H1 (cell line): ENCODE data around the gene SMYD3. TPM values are rescaled to one million over a fixed set of nuclear protein-coding genes. Genes with fewer than 3 reads are reported as not detected.

ENCODE experiments used
- CTCF ChIA-PET: fragments of 300-600 bp; sonication (Branson Sonifier 250); formaldehyde crosslinking; loops from one replicate; lab custom pipeline; 2021; ENCODE audit not compliant: partially characterized antibody; lab: Charles Lee
- POLR2A ChIA-PET: fragments of 300-600 bp; sonication (Branson Sonifier 250); formaldehyde crosslinking; loops from one replicate; lab custom pipeline; 2021; ENCODE audit warnings: inconsistent platforms; ENCODE audit not compliant: partially characterized antibody; lab: Charles Lee
- DNase-seq, 2 experiments: peaks; one replicate each; pipeline versions ENCODE4 v3.0.0 to v3.0.0-alpha.2; 2010 to 2022; ENCODE audit warnings: low spot score in 2 of 2, low read depth in 1 of 2, mixed read lengths in 1 of 2
- FAIRE-seq: peaks from 2 replicates; lab custom pipeline; 2011; peaks lifted over from hg19 to GRCh38; lab: Jason Lieb, UNC
- H2AFZ ChIP-seq: 2 replicates; pipeline ENCODE4 v1.8.1; 2012; ENCODE audit warnings: low read length, inconsistent platforms
- H2AK5ac ChIP-seq: 2 replicates; pipeline ENCODE4 v1.6.1; 2013; ENCODE audit warnings: low read depth, low read length
- H2BK120ac ChIP-seq: replicated peaks from 2 replicates; pipeline ENCODE3; 2013; ENCODE audit warnings: low read depth, low read length, inconsistent platforms
- H2BK12ac ChIP-seq: 2 replicates; pipeline ENCODE4 v1.6.1; 2013; ENCODE audit warnings: low read depth, low read length
- H2BK15ac ChIP-seq: 2 replicates; pipeline ENCODE4 v1.6.1; 2013; ENCODE audit warnings: low read length
- H2BK20ac ChIP-seq: 2 replicates; pipeline ENCODE4 v1.6.1; 2013; ENCODE audit warnings: low read length
- H2BK5ac ChIP-seq: 2 replicates; pipeline ENCODE4 v1.6.1; 2013; ENCODE audit warnings: low read depth, low read length
- H3K14ac ChIP-seq: 2 replicates; pipeline ENCODE4 v1.6.1; 2013; ENCODE audit warnings: inconsistent platforms; ENCODE audit not compliant: insufficient read length
- H3K18ac ChIP-seq: 2 replicates; pipeline ENCODE4 v1.6.1; 2013; ENCODE audit warnings: low read length; ENCODE audit errors: extremely low read depth
- H3K23ac ChIP-seq: 2 replicates; pipeline ENCODE4 v1.6.1; 2013; ENCODE audit warnings: inconsistent platforms; ENCODE audit not compliant: insufficient read length
- H3K23me2 ChIP-seq: 2 replicates; pipeline ENCODE4 v1.6.1; 2013; ENCODE audit warnings: low read depth, low read length
- H3K27ac ChIP-seq: 2 replicates; pipeline ENCODE4 v1.6.1; 2011; ENCODE audit warnings: low read depth, low read length, inconsistent platforms
- H3K27me3 ChIP-seq, 4 experiments: replicated peaks in 1 of 4; 1 replicate in 1 of 4; 2 replicates in 3 of 4; pipeline versions ENCODE4 v1.6.1 to v1.8.1; 2011 to 2013; ENCODE audit warnings: low read length in 3 of 4, mild to moderate bottlenecking in 3 of 4, inconsistent platforms in 2 of 4, mixed read lengths in 2 of 4, moderate library complexity in 1 of 4; ENCODE audit not compliant: control insufficient read depth in 3 of 4, insufficient read depth in 3 of 4; ENCODE audit errors: extremely low read depth in 1 of 4
- H3K36me3 ChIP-seq, 4 experiments: 2 replicates each; pipeline versions ENCODE4 v1.6.1 to v1.8.1; 2011 to 2013; ENCODE audit warnings: mild to moderate bottlenecking in 4 of 4, low read length in 3 of 4, moderate library complexity in 2 of 4, control low read depth in 1 of 4, inconsistent platforms in 1 of 4; ENCODE audit not compliant: insufficient read depth in 4 of 4, control insufficient read depth in 2 of 4
- H3K4ac ChIP-seq: replicated peaks from 2 replicates; pipeline ENCODE3; 2013; ENCODE audit warnings: low read length, low read depth, mixed read lengths, inconsistent platforms; ENCODE audit not compliant: insufficient read length
- H3K4me1 ChIP-seq, 4 experiments: replicated peaks in 1 of 4; 1 replicate in 1 of 4; 2 replicates in 3 of 4; pipeline versions ENCODE4 v1.6.1 to v1.8.1; 2011 to 2013; ENCODE audit warnings: low read length in 3 of 4, inconsistent platforms in 2 of 4, mixed read lengths in 1 of 4; ENCODE audit not compliant: insufficient read depth in 4 of 4, control insufficient read depth in 3 of 4
- H3K4me2 ChIP-seq, 2 experiments: 2 replicates each; pipeline versions ENCODE4 v1.6.1 to v1.8.1; 2011 to 2013; ENCODE audit warnings: low read depth in 2 of 2, low read length in 2 of 2, control low read depth in 1 of 2, inconsistent platforms in 1 of 2, mild to moderate bottlenecking in 1 of 2; ENCODE audit not compliant: insufficient read depth in 1 of 2
- H3K4me3 ChIP-seq, 4 experiments: fragments of 200-600, 300-600 bp in 1 of 4; sonication (generic), shearing (Covaris generic), sonication (Bioruptor Twin) in 1 of 4; 2 replicates each; pipeline versions ENCODE4 v1.5.1 to v1.8.1; 2011 to 2016; ENCODE audit warnings: low read length in 4 of 4, low read depth in 3 of 4, control low read depth in 2 of 4, inconsistent platforms in 2 of 4, mild to moderate bottlenecking in 2 of 4, mixed read lengths in 1 of 4, moderate library complexity in 1 of 4; ENCODE audit not compliant: insufficient read depth in 2 of 4; ENCODE audit errors: extremely low read depth in 1 of 4
- H3K56ac ChIP-seq: replicated peaks from 2 replicates; pipeline ENCODE3; 2013; ENCODE audit warnings: low read depth, mild to moderate bottlenecking, mixed read lengths, low read length, inconsistent platforms; ENCODE audit not compliant: insufficient read length
- H3K79me1 ChIP-seq: 2 replicates; pipeline ENCODE4 v1.6.1; 2013; ENCODE audit warnings: low read depth, low read length, control low read depth
- H3K79me2 ChIP-seq, 2 experiments: 2 replicates each; pipeline versions ENCODE4 v1.6.1 to v1.8.1; 2012 to 2013; ENCODE audit warnings: low read length in 2 of 2, mild to moderate bottlenecking in 2 of 2, inconsistent platforms in 1 of 2; ENCODE audit not compliant: insufficient read depth in 2 of 2, control insufficient read depth in 1 of 2
- H3K9ac ChIP-seq, 4 experiments: replicated peaks in 1 of 4; 1 replicate in 1 of 4; 2 replicates in 3 of 4; pipeline versions ENCODE4 v1.6.1 to v1.8.1; 2011 to 2013; ENCODE audit warnings: low read depth in 3 of 4, low read length in 3 of 4, control low read depth in 2 of 4, mild to moderate bottlenecking in 2 of 4, moderate library complexity in 2 of 4, inconsistent platforms in 1 of 4; ENCODE audit errors: extremely low read depth in 1 of 4
- H3K9me3 ChIP-seq, 2 experiments: 2 replicates each; pipeline versions ENCODE4 v1.6.1 to v1.8.1; 2012 to 2013; ENCODE audit warnings: mild to moderate bottlenecking in 2 of 2, moderate library complexity in 2 of 2, control low read depth in 1 of 2, inconsistent platforms in 1 of 2, low read depth in 1 of 2, low read length in 1 of 2, mixed read lengths in 1 of 2; ENCODE audit not compliant: insufficient read depth in 2 of 2
- H4K20me1 ChIP-seq, 2 experiments: replicated peaks in 1 of 2; 2 replicates each; pipeline versions ENCODE3 to v1.8.1; 2011 to 2013; ENCODE audit warnings: inconsistent platforms in 2 of 2, low read length in 2 of 2, mild to moderate bottlenecking in 1 of 2; ENCODE audit not compliant: insufficient read depth in 2 of 2, control insufficient read depth in 1 of 2
- H4K5ac ChIP-seq: 2 replicates; pipeline ENCODE4 v1.6.1; 2013; ENCODE audit warnings: low read length, low read depth, mixed read lengths, inconsistent platforms; ENCODE audit not compliant: insufficient read length
- H4K8ac ChIP-seq: 2 replicates; pipeline ENCODE4 v1.8.0; 2013; ENCODE audit warnings: mild to moderate bottlenecking, moderate library complexity, low read length, inconsistent platforms; ENCODE audit not compliant: insufficient read depth; ENCODE audit errors: extremely low read depth
- H4K91ac ChIP-seq: replicated peaks from 2 replicates; pipeline ENCODE3; 2013; ENCODE audit warnings: low read length, mixed read lengths, inconsistent platforms; ENCODE audit not compliant: insufficient read length
- BACH1 ChIP-seq: IDR thresholded peaks from 2 replicates; pipeline ENCODE4 v1.6.1; 2012; ENCODE audit warnings: low read length, improper control_type of control experiment
- BRCA1 ChIP-seq: IDR thresholded peaks from 2 replicates; pipeline ENCODE4 v1.6.1; 2012; ENCODE audit warnings: low read depth, low read length, improper control_type of control experiment
- EZH2 ChIP-seq: fragments of 200-600 bp; sonication (generic); IDR thresholded peaks from 2 replicates; pipeline ENCODE4 v1.7.1; 2012; ENCODE audit warnings: low read depth, mild to moderate bottlenecking, moderate library complexity, low read length, inconsistent platforms; ENCODE audit not compliant: severe bottlenecking
- FOSL1 ChIP-seq: IDR thresholded peaks from 2 replicates; pipeline ENCODE4 v1.6.1; 2011; ENCODE audit warnings: mild to moderate bottlenecking, low read depth, low read length, moderate library complexity; ENCODE audit not compliant: insufficient read depth
- HDAC2 ChIP-seq, 2 experiments: fragments of 300-600 bp in 1 of 2; sonication (generic) in 1 of 2; IDR thresholded peaks; 2 replicates each; pipeline ENCODE4 v1.6.1; 2011 to 2012; ENCODE audit warnings: low read depth in 2 of 2, low read length in 2 of 2, mild to moderate bottlenecking in 2 of 2, moderate library complexity in 2 of 2, borderline replicate concordance in 1 of 2, inconsistent platforms in 1 of 2
- HDAC6 ChIP-seq: IDR thresholded peaks from one replicate; pipeline ENCODE4 v1.7.1; 2012; ENCODE audit warnings: low read depth, mild to moderate bottlenecking, inconsistent platforms, low read length, moderate library complexity
- JUN ChIP-seq: IDR thresholded peaks from 2 replicates; pipeline ENCODE4 v1.6.1; 2011; ENCODE audit warnings: low read depth, mild to moderate bottlenecking, improper control_type of control experiment, low read length
- KDM5A ChIP-seq: fragments of 200-600 bp; IDR thresholded peaks from 2 replicates; pipeline ENCODE4 v1.7.1; 2012; ENCODE audit warnings: mild to moderate bottlenecking, low read length, inconsistent platforms, mixed read lengths
- RFX5 ChIP-seq: IDR thresholded peaks from 2 replicates; pipeline ENCODE4 v1.6.1; 2011; ENCODE audit warnings: low read depth, low read length, improper control_type of control experiment, borderline replicate concordance
- TEAD4 ChIP-seq: IDR thresholded peaks from 2 replicates; pipeline ENCODE4 v1.6.1; 2012; ENCODE audit warnings: low read depth, low read length, inconsistent platforms, mixed read lengths
- WGBS, 2 experiments: shearing (Covaris generic) in 1 of 2; methylation state at CpG; one replicate each; pipeline versions ENCODE4 v1.1.6 to v1.1.7; 2013 to 2015; ENCODE audit warnings: low lambda C conversion rate in 2 of 2, mixed read lengths in 2 of 2, inconsistent platforms in 1 of 2, low coverage in 1 of 2, missing lambda C conversion rate in 1 of 2; ENCODE audit not compliant: insufficient replicate concordance in 2 of 2, insufficient coverage in 1 of 2, insufficient read length in 1 of 2; ENCODE audit errors: extremely low coverage in 1 of 2, missing lambda C conversion rate in 1 of 2; 5-methylcytosine and 5-hydroxymethylcytosine counted together
- polyA plus RNA-seq, 7 experiments: library from polyadenylated mRNA; depleted of rRNA in 3 of 7; stranded (reverse) in 5 of 7; unstranded in 2 of 7; fragments of >200 nt in 5 of 7; fragments of 200-250 nt in 2 of 7; gene quantifications; 1 replicate in 5 of 7; 2 replicates in 1 of 7; 4 replicates in 1 of 7; pipeline versions ENCODE4 v1.2.1 to v1.2.3, GENCODE V29; 2011 to 2013; ENCODE audit warnings: missing spikeins in 2 of 7, mixed read lengths in 2 of 7
- total RNA-seq: library from RNA; stranded (reverse); fragmentation: NEBNext Ultra II Directional; extraction: Animal tissue kit (Norgen Biotek cat#: 25700); gene quantifications from 2 replicates; pipeline ENCODE4 v1.2.1, GENCODE V29; 2021
- TF ChIP-seq, protein P1 (sequence below), 3 experiments: IDR thresholded peaks; 1 replicate in 2 of 3; 2 replicates in 1 of 3; pipeline versions ENCODE4 v1.5.1 to v1.6.1; 2011; ENCODE audit warnings: low read length in 3 of 3, mild to moderate bottlenecking in 3 of 3, inconsistent platforms in 2 of 3, low read depth in 1 of 3, moderate library complexity in 1 of 3; ENCODE audit not compliant: insufficient read depth in 1 of 3; ENCODE audit errors: control extremely low read depth in 1 of 3

The SMYD3 gene
- total and polyA plus RNA-seq, 2 of the 8 experiments (the other 6 are each of a cell fraction or from before 2014, with no cell fraction given), result 17.3 to 25.4 TPM

DNA sequence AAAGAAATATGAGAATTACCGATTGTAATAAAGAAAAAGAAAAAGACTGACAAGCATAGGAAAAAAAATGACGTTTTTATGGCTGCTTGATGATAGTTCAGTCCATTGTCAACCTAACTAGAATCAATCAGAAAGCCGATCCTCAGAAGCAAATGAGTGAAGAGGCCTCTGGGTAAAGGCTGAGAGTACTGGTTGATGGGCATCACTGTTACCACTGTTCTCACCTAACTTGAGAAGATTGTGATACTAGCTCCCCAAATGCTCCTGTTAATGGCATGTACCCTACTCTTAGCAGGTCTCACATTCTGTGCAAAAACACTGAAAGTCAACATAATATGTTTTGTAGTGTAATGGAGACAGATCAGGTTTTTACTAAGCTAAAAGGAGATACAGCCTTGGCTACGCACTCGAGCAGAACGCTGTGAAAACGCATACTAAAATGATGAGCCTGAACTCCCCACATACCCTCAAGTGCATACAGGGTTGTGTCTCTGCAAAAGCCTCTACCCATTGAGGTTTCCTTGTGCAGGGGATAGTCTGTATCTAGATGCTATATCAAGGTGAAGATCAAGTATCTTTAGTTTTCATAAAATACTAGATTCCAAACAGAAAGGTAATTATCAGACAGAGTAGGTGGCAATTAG is 554.6 kb downstream of the SMYD3 start:
- CTCF ChIA-PET, result interaction anchor here (0.8 kb wide), 1 partner anchor 91 kb away, joined by 3 read pairs; no protein-coding TSS in a partner anchor
- 97% methylated on average over 7 of the region's 7 CpGs; no CpG with 5 or more reads in 1 of the 2 experiments for WGBS, 2 experiments
- H3K27ac ChIP-seq, result no peak overlapping the region
- TF ChIP-seq BACH1, result no peak
- no peak for TF ChIP-seq FOSL1
- TF ChIP-seq HDAC2 (IDR thresholded peaks at IDR 0.05; ENCODE audit: borderline replicate concordance in 1 of 2, low read depth in 2 of 2, low read length in 2 of 2), result no peak
- TF ChIP-seq EZH2, result no peak
- no peak for TF ChIP-seq TEAD4
- no peak for TF ChIP-seq HDAC6
- no peak for TF ChIP-seq JUN
- TF ChIP-seq KDM5A, result no peak
- no peak for TF ChIP-seq BRCA1
- TF ChIP-seq, protein P1, sequence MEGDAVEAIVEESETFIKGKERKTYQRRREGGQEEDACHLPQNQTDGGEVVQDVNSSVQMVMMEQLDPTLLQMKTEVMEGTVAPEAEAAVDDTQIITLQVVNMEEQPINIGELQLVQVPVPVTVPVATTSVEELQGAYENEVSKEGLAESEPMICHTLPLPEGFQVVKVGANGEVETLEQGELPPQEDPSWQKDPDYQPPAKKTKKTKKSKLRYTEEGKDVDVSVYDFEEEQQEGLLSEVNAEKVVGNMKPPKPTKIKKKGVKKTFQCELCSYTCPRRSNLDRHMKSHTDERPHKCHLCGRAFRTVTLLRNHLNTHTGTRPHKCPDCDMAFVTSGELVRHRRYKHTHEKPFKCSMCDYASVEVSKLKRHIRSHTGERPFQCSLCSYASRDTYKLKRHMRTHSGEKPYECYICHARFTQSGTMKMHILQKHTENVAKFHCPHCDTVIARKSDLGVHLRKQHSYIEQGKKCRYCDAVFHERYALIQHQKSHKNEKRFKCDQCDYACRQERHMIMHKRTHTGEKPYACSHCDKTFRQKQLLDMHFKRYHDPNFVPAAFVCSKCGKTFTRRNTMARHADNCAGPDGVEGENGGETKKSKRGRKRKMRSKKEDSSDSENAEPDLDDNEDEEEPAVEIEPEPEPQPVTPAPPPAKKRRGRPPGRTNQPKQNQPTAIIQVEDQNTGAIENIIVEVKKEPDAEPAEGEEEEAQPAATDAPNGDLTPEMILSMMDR (IDR thresholded peaks at IDR 0.05; ENCODE audit: control extremely low read depth in 1 of 3, insufficient read depth in 1 of 3, low read depth in 1 of 3, low read length in 3 of 3), result no peak
- no peak for TF ChIP-seq RFX5

More for the DNA sequence above, 554.6 kb downstream of the SMYD3 start:
- no peak overlapping the region for H3K9ac ChIP-seq
- no peak overlapping the region for H4K91ac ChIP-seq
- H3K23ac ChIP-seq, result no peak overlapping the region
- no peaks in the 10 kb centered on the region for H3K4me1 ChIP-seq
- H2BK5ac ChIP-seq, result no peak overlapping the region
- FAIRE-seq, result no peak
- no peak overlapping the region for H4K8ac ChIP-seq
- H3K9me3 ChIP-seq, result no peaks in the 10 kb centered on the region
- H3K79me1 ChIP-seq, result no peaks in the 10 kb centered on the region
- H3K18ac ChIP-seq, result no peak overlapping the region
- no peak overlapping the region for H3K4me2 ChIP-seq
- DNase-seq, result no peak
- no peaks in the 10 kb centered on the region for H3K36me3 ChIP-seq
- no peak overlapping the region for H2BK120ac ChIP-seq
- no peaks in the 10 kb centered on the region for H4K20me1 ChIP-seq
- no peak overlapping the region for H2BK20ac ChIP-seq
- no peak overlapping the region for H2AK5ac ChIP-seq
- H3K4me3 ChIP-seq, result no peak overlapping the region
- no peak overlapping the region for H3K56ac ChIP-seq
- H3K14ac ChIP-seq, result no peak overlapping the region
- H3K4ac ChIP-seq, result no peak overlapping the region
- H3K79me2 ChIP-seq, result no peaks in the 10 kb centered on the region
- no peaks in the 10 kb centered on the region for H3K27me3 ChIP-seq
- H2BK12ac ChIP-seq, result no peak overlapping the region
- POLR2A ChIA-PET, result interaction anchor here (0.7 kb wide), 1 partner anchor 144 kb away, joined by 3 read pairs; no protein-coding TSS in a partner anchor
- H2AFZ ChIP-seq, result no peak overlapping the region
- H2BK15ac ChIP-seq, result no peak overlapping the region
- H4K5ac ChIP-seq, result no peak overlapping the region
- no peaks in the 10 kb centered on the region for H3K23me2 ChIP-seq
